H9 (cell line): Measurements from ENCODE around the gene TCF15. TPM values are rescaled to one million over a fixed set of nuclear protein-coding genes. Genes with fewer than 3 reads are reported as not detected.

Experiments used
- DNase-seq: peaks from one replicate; pipeline ENCODE4 v3.0.0-alpha.2; 2017
- H2AFZ ChIP-seq: one replicate; pipeline ENCODE4 v1.6.1; 2013; ENCODE audit warnings: mild to moderate bottlenecking, low read length, control low read depth, moderate library complexity
- H2AK5ac ChIP-seq: 2 replicates; pipeline ENCODE4 v1.6.1; 2013; ENCODE audit warnings: low read length, control low read depth, mixed read lengths; ENCODE audit not compliant: insufficient read length
- H2BK120ac ChIP-seq: one replicate; pipeline ENCODE4 v1.6.1; 2013; ENCODE audit warnings: low read depth, mild to moderate bottlenecking, low read length, control low read depth, inconsistent platforms; ENCODE audit not compliant: poor library complexity, severe bottlenecking
- H2BK12ac ChIP-seq: 2 replicates; pipeline ENCODE4 v1.6.1; 2013; ENCODE audit warnings: low read length, control low read depth, mixed read lengths, low read depth; ENCODE audit not compliant: insufficient read length
- H2BK15ac ChIP-seq: 2 replicates; pipeline ENCODE4 v1.6.1; 2013; ENCODE audit warnings: low read depth, low read length, control low read depth
- H2BK20ac ChIP-seq: one replicate; pipeline ENCODE4 v1.6.1; 2013; ENCODE audit warnings: low read depth, mild to moderate bottlenecking, low read length, control low read depth, inconsistent platforms; ENCODE audit not compliant: poor library complexity, severe bottlenecking
- H2BK5ac ChIP-seq: 2 replicates; pipeline ENCODE4 v1.6.1; 2013; ENCODE audit warnings: low read length, control low read depth, mixed read lengths; ENCODE audit not compliant: insufficient read length
- H3K14ac ChIP-seq: 2 replicates; pipeline ENCODE4 v1.6.1; 2013; ENCODE audit warnings: low read length, control low read depth; ENCODE audit not compliant: insufficient read depth
- H3K18ac ChIP-seq: 2 replicates; pipeline ENCODE4 v1.6.1; 2013; ENCODE audit warnings: low read depth, mild to moderate bottlenecking, mixed read lengths, low read length, control low read depth; ENCODE audit not compliant: insufficient read length
- H3K23ac ChIP-seq: 2 replicates; pipeline ENCODE4 v1.6.1; 2013; ENCODE audit warnings: low read length, control low read depth, mixed read lengths, low read depth; ENCODE audit not compliant: insufficient read length
- H3K23me2 ChIP-seq: 2 replicates; pipeline ENCODE4 v1.6.1; 2013; ENCODE audit warnings: low read depth, mild to moderate bottlenecking, mixed read lengths, low read length, control low read depth; ENCODE audit not compliant: insufficient read length, poor library complexity, severe bottlenecking
- H3K27ac ChIP-seq: 2 replicates; pipeline ENCODE4 v1.5.1; 2013; ENCODE audit warnings: low read length, control low read depth, mixed read lengths, low read depth; ENCODE audit not compliant: insufficient read length
- H3K27me3 ChIP-seq: 2 replicates; pipeline ENCODE4 v1.6.1; 2013; ENCODE audit warnings: low read length, control low read depth, inconsistent platforms; ENCODE audit not compliant: insufficient read depth
- H3K4ac ChIP-seq: 2 replicates; pipeline ENCODE4 v1.6.1; 2013; ENCODE audit warnings: low read depth, mild to moderate bottlenecking, control low read depth, inconsistent platforms, low read length, moderate library complexity
- H3K4me1 ChIP-seq: 2 replicates; pipeline ENCODE4 v1.6.1; 2013; ENCODE audit warnings: low read length, control low read depth, inconsistent platforms; ENCODE audit not compliant: insufficient read depth
- H3K4me2 ChIP-seq: 2 replicates; pipeline ENCODE4 v1.6.1; 2013; ENCODE audit warnings: low read length, control low read depth, mixed read lengths; ENCODE audit not compliant: insufficient read length, insufficient read depth
- H3K56ac ChIP-seq: 2 replicates; pipeline ENCODE4 v1.6.1; 2013; ENCODE audit warnings: low read depth, mild to moderate bottlenecking, mixed read lengths, low read length, control low read depth; ENCODE audit not compliant: insufficient read length
- H3K79me1 ChIP-seq: 2 replicates; pipeline ENCODE4 v1.6.1; 2013; ENCODE audit warnings: low read depth, mild to moderate bottlenecking, moderate library complexity, low read length, control low read depth, inconsistent platforms; ENCODE audit not compliant: insufficient read depth, poor library complexity, severe bottlenecking
- H3K79me2 ChIP-seq: 2 replicates; pipeline ENCODE4 v1.6.1; 2013; ENCODE audit warnings: low read length, control low read depth, inconsistent platforms; ENCODE audit not compliant: insufficient read depth
- H3K9ac ChIP-seq: 2 replicates; pipeline ENCODE4 v1.6.1; 2013; ENCODE audit warnings: low read length, control low read depth, mixed read lengths; ENCODE audit not compliant: insufficient read length; ENCODE audit errors: extremely low read depth
- H3K9me3 ChIP-seq: one replicate; pipeline ENCODE4 v1.6.1; 2013; ENCODE audit warnings: low read depth, low read length, inconsistent platforms; ENCODE audit not compliant: control insufficient read depth
- H3T11ph ChIP-seq: one replicate; pipeline ENCODE4 v1.6.1; 2013; ENCODE audit warnings: mild to moderate bottlenecking, low read length, control low read depth, inconsistent platforms
- H4K20me1 ChIP-seq: one replicate; pipeline ENCODE4 v1.6.1; 2013; ENCODE audit not compliant: control insufficient read depth, insufficient read length, insufficient read depth
- H4K5ac ChIP-seq: 2 replicates; pipeline ENCODE4 v1.6.1; 2013; ENCODE audit warnings: low read depth, mild to moderate bottlenecking, mixed read lengths, low read length, control low read depth; ENCODE audit not compliant: insufficient read length
- H4K8ac ChIP-seq: replicated peaks from 2 replicates; pipeline ENCODE4 v1.6.1; 2013; ENCODE audit warnings: low read length, control low read depth, mixed read lengths, low read depth; ENCODE audit not compliant: insufficient read length
- H4K91ac ChIP-seq: 2 replicates; pipeline ENCODE4 v1.6.1; 2013; ENCODE audit warnings: low read depth, mild to moderate bottlenecking, moderate library complexity, mixed read lengths, low read length, control low read depth; ENCODE audit not compliant: insufficient read length
- H3K27ac Mint-ChIP-seq, 3 experiments: 2 replicates in 2 of 3; 3 replicates in 1 of 3; pipeline ENCODE4 v1.8.0; 2020 to 2021; ENCODE audit warnings: mixed read lengths in 3 of 3, mild to moderate bottlenecking in 1 of 3, moderate library complexity in 1 of 3
- H3K27me3 Mint-ChIP-seq: 2 replicates; pipeline ENCODE4 v1.8.0; 2021; ENCODE audit warnings: low read depth, mild to moderate bottlenecking, moderate library complexity, mixed read lengths
- H3K36me3 Mint-ChIP-seq, 3 experiments: 2 replicates in 2 of 3; 3 replicates in 1 of 3; pipeline ENCODE4 v1.8.0; 2020 to 2021; ENCODE audit warnings: low read depth in 3 of 3, mixed read lengths in 3 of 3; ENCODE audit not compliant: insufficient read depth in 1 of 3
- H3K4me1 Mint-ChIP-seq, 2 experiments: 2 replicates each; pipeline ENCODE4 v1.8.0; 2020; ENCODE audit warnings: mixed read lengths in 2 of 2
- H3K4me3 Mint-ChIP-seq, 2 experiments: 2 replicates in 1 of 2; 3 replicates in 1 of 2; pipeline ENCODE4 v1.8.0; 2020 to 2021; ENCODE audit warnings: mild to moderate bottlenecking in 2 of 2, mixed read lengths in 2 of 2, moderate library complexity in 1 of 2
- H3K9me3 Mint-ChIP-seq, 2 experiments: 2 replicates in 1 of 2; 3 replicates in 1 of 2; pipeline ENCODE4 v1.8.0; 2020; ENCODE audit warnings: mild to moderate bottlenecking in 2 of 2, mixed read lengths in 2 of 2, moderate library complexity in 1 of 2
- WGBS: extraction: QIAGEN DNeasy Blood & Tissue Kit; methylation state at CpG from one replicate; pipeline ENCODE4 v1.1.7; 2013; ENCODE audit warnings: missing lambda C conversion rate, low lambda C conversion rate, mixed read lengths; ENCODE audit not compliant: insufficient read length; ENCODE audit errors: extremely low coverage; 5-methylcytosine and 5-hydroxymethylcytosine counted together
- total RNA-seq: library from RNA; stranded (reverse); gene quantifications from 2 replicates; pipeline ENCODE4 v1.2.1, GENCODE V29; 2021
- TF ChIP-seq, protein P1 (sequence below): fragments of 200-600 bp; sonication (generic); conservative IDR thresholded peaks from 3 replicates; pipeline ENCODE4 v1.8.0; 2021; ENCODE audit warnings: antibody characterized with exemption, mild to moderate bottlenecking

Gene TCF15
- total RNA-seq, 1 experiment from 2014 or later: 2.0 TPM

- no peak overlapping the region for H4K8ac ChIP-seq
- no CpG with 5 or more reads among the region's 3 CpGs for WGBS
- H3K79me1 ChIP-seq: no peaks in the 10 kb centered on the region
- no peak overlapping the region for H3T11ph ChIP-seq
- H2BK15ac ChIP-seq: no peak overlapping the region
- no peak overlapping the region for H3K27ac Mint-ChIP-seq
- no peak overlapping the region for H3K23ac ChIP-seq
- TF ChIP-seq, protein P1, sequence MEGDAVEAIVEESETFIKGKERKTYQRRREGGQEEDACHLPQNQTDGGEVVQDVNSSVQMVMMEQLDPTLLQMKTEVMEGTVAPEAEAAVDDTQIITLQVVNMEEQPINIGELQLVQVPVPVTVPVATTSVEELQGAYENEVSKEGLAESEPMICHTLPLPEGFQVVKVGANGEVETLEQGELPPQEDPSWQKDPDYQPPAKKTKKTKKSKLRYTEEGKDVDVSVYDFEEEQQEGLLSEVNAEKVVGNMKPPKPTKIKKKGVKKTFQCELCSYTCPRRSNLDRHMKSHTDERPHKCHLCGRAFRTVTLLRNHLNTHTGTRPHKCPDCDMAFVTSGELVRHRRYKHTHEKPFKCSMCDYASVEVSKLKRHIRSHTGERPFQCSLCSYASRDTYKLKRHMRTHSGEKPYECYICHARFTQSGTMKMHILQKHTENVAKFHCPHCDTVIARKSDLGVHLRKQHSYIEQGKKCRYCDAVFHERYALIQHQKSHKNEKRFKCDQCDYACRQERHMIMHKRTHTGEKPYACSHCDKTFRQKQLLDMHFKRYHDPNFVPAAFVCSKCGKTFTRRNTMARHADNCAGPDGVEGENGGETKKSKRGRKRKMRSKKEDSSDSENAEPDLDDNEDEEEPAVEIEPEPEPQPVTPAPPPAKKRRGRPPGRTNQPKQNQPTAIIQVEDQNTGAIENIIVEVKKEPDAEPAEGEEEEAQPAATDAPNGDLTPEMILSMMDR: no peak
- H3K56ac ChIP-seq: no peak overlapping the region
- H2BK12ac ChIP-seq: no peak overlapping the region
- H4K91ac ChIP-seq: no peak overlapping the region
- no peak overlapping the region for H3K14ac ChIP-seq
- no peak overlapping the region for H3K27ac ChIP-seq
- H3K4me2 ChIP-seq: no peak overlapping the region
- H3K9ac ChIP-seq: no peak overlapping the region
- peaks cover 4 to 5% of the 10 kb centered on the region in 2 experiments; a peak in 2 of 4 replicates for H3K4me1 Mint-ChIP-seq
- H3K9me3 ChIP-seq: no peaks in the 10 kb centered on the region
- H2BK120ac ChIP-seq: no peak overlapping the region
- no peaks in the 10 kb centered on the region for H3K79me2 ChIP-seq
- no peak overlapping the region for H3K18ac ChIP-seq
- no peak overlapping the region for H4K5ac ChIP-seq
- H4K20me1 ChIP-seq: no peaks in the 10 kb centered on the region
- H3K23me2 ChIP-seq: no peaks in the 10 kb centered on the region
- H3K36me3 Mint-ChIP-seq: no peaks in the 10 kb centered on the region
- H3K4me3 Mint-ChIP-seq: no peak overlapping the region
- no peak overlapping the region for H2BK5ac ChIP-seq
- no peak overlapping the region for H2AK5ac ChIP-seq
- H3K27me3 Mint-ChIP-seq: peaks cover 8% of the 10 kb centered on the region
- DNase-seq: no peak
- no peak overlapping the region for H2AFZ ChIP-seq
- no peaks in the 10 kb centered on the region for H3K9me3 Mint-ChIP-seq
- H3K27me3 ChIP-seq: no peaks in the 10 kb centered on the region
- no peak overlapping the region for H3K4ac ChIP-seq
- H3K4me1 ChIP-seq: no peaks in the 10 kb centered on the region
- H2BK20ac ChIP-seq: no peak overlapping the region
Observed at GRCh38 chr20:588476-588875, 21.6 kb downstream of the TCF15 start.
